Fibroblast of lung (primary cell): Measurements from ENCODE around the gene WHRN.

Source experiments
- EZH2 ChIP-seq: IDR thresholded peaks from 2 replicates; pipeline ENCODE4 v1.5.1; 2012; ENCODE audit warnings: low read length, control low read depth, mild to moderate bottlenecking; ENCODE audit errors: missing control alignments
- TF ChIP-seq, protein P1 (sequence below), 2 donors: IDR thresholded peaks in 1 of 2; conservative IDR thresholded peaks in 1 of 2; 1 replicate in 1 of 2; 2 replicates in 1 of 2; pipeline ENCODE4 v1.5.1; 2011 to 2012; ENCODE audit warnings: low read length in 2 of 2, control low read depth in 1 of 2, inconsistent platforms in 1 of 2, low read depth in 1 of 2, mild to moderate bottlenecking in 1 of 2

DNA sequence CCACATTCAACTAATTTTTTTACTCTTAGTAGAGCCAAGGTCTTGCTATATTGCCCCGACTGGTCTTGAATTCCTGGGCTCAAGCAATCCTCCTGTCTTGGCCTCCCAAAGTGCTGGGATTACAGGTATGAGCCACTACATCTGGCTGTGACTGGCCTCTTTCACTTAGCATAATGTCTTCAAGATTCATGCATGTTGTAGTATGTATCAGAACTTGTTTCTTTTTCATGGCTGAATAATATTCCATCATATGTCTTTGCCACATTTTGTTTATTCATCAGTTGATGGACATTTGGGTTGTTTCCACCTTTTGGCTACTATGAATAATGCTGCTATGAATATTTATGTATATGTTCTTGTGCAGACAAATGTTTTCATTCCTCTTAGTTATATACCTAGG lies 12.8 kb upstream of the WHRN start:
- TF ChIP-seq, protein P1, sequence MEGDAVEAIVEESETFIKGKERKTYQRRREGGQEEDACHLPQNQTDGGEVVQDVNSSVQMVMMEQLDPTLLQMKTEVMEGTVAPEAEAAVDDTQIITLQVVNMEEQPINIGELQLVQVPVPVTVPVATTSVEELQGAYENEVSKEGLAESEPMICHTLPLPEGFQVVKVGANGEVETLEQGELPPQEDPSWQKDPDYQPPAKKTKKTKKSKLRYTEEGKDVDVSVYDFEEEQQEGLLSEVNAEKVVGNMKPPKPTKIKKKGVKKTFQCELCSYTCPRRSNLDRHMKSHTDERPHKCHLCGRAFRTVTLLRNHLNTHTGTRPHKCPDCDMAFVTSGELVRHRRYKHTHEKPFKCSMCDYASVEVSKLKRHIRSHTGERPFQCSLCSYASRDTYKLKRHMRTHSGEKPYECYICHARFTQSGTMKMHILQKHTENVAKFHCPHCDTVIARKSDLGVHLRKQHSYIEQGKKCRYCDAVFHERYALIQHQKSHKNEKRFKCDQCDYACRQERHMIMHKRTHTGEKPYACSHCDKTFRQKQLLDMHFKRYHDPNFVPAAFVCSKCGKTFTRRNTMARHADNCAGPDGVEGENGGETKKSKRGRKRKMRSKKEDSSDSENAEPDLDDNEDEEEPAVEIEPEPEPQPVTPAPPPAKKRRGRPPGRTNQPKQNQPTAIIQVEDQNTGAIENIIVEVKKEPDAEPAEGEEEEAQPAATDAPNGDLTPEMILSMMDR (conservative IDR thresholded peaks at IDR 0.05 in 1 of 2, IDR thresholded peaks at IDR 0.05 in 1 of 2; ENCODE audit: low read depth in 1 of 2, low read length in 2 of 2), result no peak
- no peak for TF ChIP-seq EZH2
